Measurements from ENCODE around the gene SEC22C.

GRCh38 chr3:42612928-42613327 lies 31.2 kb upstream of the SEC22C start:
- TF ChIP-seq CTCF (IDR thresholded peaks at IDR 0.05) (no peak), POLR2A (IDR thresholded peaks at IDR 0.05) (no peak)
